GM23248 (cell line): Measurements from ENCODE around the gene RPL39.
"Not testable (repeated sequence)": the region's sequence is repeated elsewhere in the genome, so short reads cannot be mapped to it uniquely, and the experiment has no call there.

Experiments
- EZH2 ChIP-seq: fragments of 200-600 bp; sonication (generic); IDR thresholded peaks from 2 replicates; pipeline ENCODE4 v1.6.1; 2018; ENCODE audit warnings: antibody characterized with exemption, mild to moderate bottlenecking; ENCODE audit not compliant: insufficient read depth, poor library complexity, severe bottlenecking
- EZH2phosphoT487 ChIP-seq: fragments of 200-600 bp; sonication (generic); IDR thresholded peaks from 2 replicates; pipeline ENCODE4 v1.6.1; 2018; ENCODE audit warnings: antibody characterized with exemption, moderate library complexity, mild to moderate bottlenecking, low read depth; ENCODE audit not compliant: insufficient read depth

GRCh38 chrX:119750131-119750530 is 41.3 kb downstream of the RPL39 start:
- TF ChIP-seq EZH2, EZH2phosphoT487: not testable (repeated sequence)
